Neural progenitor cell (in vitro differentiated cells): Measurements from ENCODE around the gene COL25A1. TPM values are rescaled to one million over a fixed set of nuclear protein-coding genes. Genes with fewer than 3 reads are reported as not detected.
A peak's percentile ranks its signal among the peaks of the same experiment; 100 is the strongest.

Experiments used
- DNase-seq: peaks from one replicate; pipeline ENCODE4 v3.0.0-alpha.2; 2016; ENCODE audit warnings: low spot score
- H2AFZ ChIP-seq: fragments of 200-600 bp; sonication (generic); replicated peaks from 2 replicates; pipeline ENCODE4 v1.6.1; 2016; ENCODE audit warnings: antibody characterized with exemption
- H3F3A ChIP-seq: fragments of 200-600 bp; sonication (generic); 2 replicates; pipeline ENCODE4 v1.6.1; 2016; ENCODE audit warnings: antibody characterized with exemption, low read depth
- H3K27ac ChIP-seq: fragments of 200-600 bp; sonication (generic); 2 replicates; pipeline ENCODE4 v1.5.1; 2016; ENCODE audit warnings: mild to moderate bottlenecking
- H3K27me3 ChIP-seq: fragments of 200-600 bp; sonication (generic); 2 replicates; pipeline ENCODE4 v1.6.1; 2016; ENCODE audit warnings: mild to moderate bottlenecking, moderate library complexity
- H3K36me3 ChIP-seq: fragments of 200-600 bp; sonication (generic); 2 replicates; pipeline ENCODE4 v1.5.1; 2016
- H3K4me1 ChIP-seq: fragments of 200-600 bp; sonication (generic); 2 replicates; pipeline ENCODE4 v1.6.1; 2016; ENCODE audit warnings: mixed run types
- H3K4me2 ChIP-seq: fragments of 200-600 bp; sonication (generic); 2 replicates; pipeline ENCODE4 v1.6.1; 2016
- H3K4me3 ChIP-seq: fragments of 200-600 bp; sonication (generic); 2 replicates; pipeline ENCODE4 v1.5.1; 2016
- H3K79me2 ChIP-seq: fragments of 200-600 bp; sonication (generic); 2 replicates; pipeline ENCODE4 v1.6.1; 2016; ENCODE audit warnings: low read depth
- H3K9ac ChIP-seq: fragments of 200-600 bp; sonication (generic); 2 replicates; pipeline ENCODE4 v1.6.1; 2016
- H3K9me3 ChIP-seq: fragments of 200-600 bp; sonication (generic); 2 replicates; pipeline ENCODE4 v1.5.1; 2016; ENCODE audit warnings: low read depth
- H4K20me1 ChIP-seq: fragments of 200-600 bp; sonication (generic); 2 replicates; pipeline ENCODE4 v1.6.1; 2016; ENCODE audit warnings: low read depth
- H3K27ac Mint-ChIP-seq: 3 replicates; pipeline ENCODE4 v1.8.0; 2021; ENCODE audit warnings: mixed read lengths
- H3K27me3 Mint-ChIP-seq: 2 replicates; pipeline ENCODE4 v1.8.0; 2022; ENCODE audit warnings: low read depth, mild to moderate bottlenecking, inconsistent platforms, moderate library complexity, mixed read lengths; ENCODE audit not compliant: insufficient read depth
- H3K36me3 Mint-ChIP-seq: 3 replicates; pipeline ENCODE4 v1.8.0; 2021; ENCODE audit warnings: mixed read lengths
- H3K4me1 Mint-ChIP-seq: 3 replicates; pipeline ENCODE4 v1.8.0; 2021; ENCODE audit warnings: mixed read lengths
- H3K4me3 Mint-ChIP-seq: 3 replicates; pipeline ENCODE4 v1.8.0; 2021; ENCODE audit warnings: mild to moderate bottlenecking, moderate library complexity, mixed read lengths
- H3K9me3 Mint-ChIP-seq: 3 replicates; pipeline ENCODE4 v1.8.0; 2020; ENCODE audit warnings: mixed read lengths
- EZH2 ChIP-seq: fragments of 200-600 bp; sonication (generic); IDR thresholded peaks from 2 replicates; pipeline ENCODE4 v1.6.1; 2017; ENCODE audit warnings: antibody characterized with exemption, mild to moderate bottlenecking, moderate library complexity
- EZH2phosphoT487 ChIP-seq: fragments of 200-600 bp; sonication (generic); IDR thresholded peaks from 2 replicates; pipeline ENCODE4 v1.6.1; 2017; ENCODE audit warnings: antibody characterized with exemption
- total RNA-seq: library from RNA; depleted of rRNA; stranded (reverse); fragments of >200 nt; gene quantifications from 2 replicates; pipeline ENCODE4 v1.2.3, GENCODE V29; 2015; ENCODE audit warnings: low replicate concordance
- TF ChIP-seq, protein P1 (sequence below): fragments of 200-600 bp; sonication (generic); IDR thresholded peaks from 2 replicates; pipeline ENCODE4 v1.5.1; 2017; ENCODE audit warnings: antibody characterized with exemption, mild to moderate bottlenecking

The COL25A1 gene
- total RNA-seq, 1 donor from 2014 or later, result 1.3 TPM

DNA sequence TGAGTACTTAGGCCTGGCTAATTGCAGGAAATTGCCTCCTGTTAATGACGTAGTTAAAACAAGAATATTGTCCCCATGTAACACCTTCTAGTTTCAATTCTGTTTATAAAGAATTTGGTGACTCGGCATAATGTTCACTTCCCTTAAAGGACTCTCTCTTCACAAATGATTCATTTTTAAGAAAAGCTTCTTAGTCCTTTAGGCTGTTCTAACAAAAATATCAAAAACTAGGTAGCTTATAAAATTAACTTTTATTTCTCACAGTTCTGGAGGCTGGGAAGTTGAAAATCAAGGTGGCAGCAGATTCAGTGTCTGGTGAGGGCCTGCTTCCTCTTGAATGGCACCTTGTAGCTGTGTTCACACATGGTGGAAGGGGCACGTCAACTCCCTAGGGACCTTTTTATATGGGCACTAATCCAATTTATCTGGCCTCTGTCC is 23.8 kb downstream of the COL25A1 start:
- H3K9ac ChIP-seq, result no peak overlapping the region
- H3K36me3 Mint-ChIP-seq, result no peaks in the 10 kb centered on the region

DNA sequence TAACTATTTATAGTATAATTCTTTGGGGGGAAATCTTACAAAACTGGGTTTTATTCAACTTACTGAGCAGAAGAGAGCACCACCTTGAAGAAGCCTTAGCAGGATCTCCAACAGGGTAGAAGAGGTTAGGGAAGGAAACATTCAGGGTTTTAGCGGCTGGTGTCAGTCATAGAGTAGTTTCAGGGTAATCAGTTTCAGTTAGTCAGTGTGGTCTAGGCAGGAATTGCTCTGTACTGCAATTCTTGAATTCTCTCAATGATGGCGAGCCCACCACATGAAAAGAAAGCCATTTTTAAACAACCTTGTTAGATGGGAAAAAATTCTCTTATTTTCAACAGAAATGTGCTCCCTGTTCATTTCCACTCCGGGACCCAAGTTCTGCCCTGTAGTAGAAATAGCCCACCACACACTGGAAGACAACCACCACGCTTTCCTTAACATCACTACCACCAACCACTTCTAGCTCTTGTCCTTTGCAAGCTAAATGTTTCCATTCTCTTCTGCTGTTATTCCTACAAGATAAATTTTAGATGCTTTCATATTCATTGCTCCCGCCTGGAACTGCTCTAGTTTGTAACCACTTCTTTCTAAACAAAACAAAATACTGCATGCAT is 25.9 kb downstream of the COL25A1 start:
- Histone ChIP-seq H3K4me3 (no peak overlapping the region), H2AFZ (no peak overlapping the region), H3F3A (no peaks in the 10 kb centered on the region), H3K79me2 (no peaks in the 10 kb centered on the region), H3K27ac (no peak overlapping the region), H3K4me2 (no peak overlapping the region), H3K9ac (no peak overlapping the region), H3K27me3 (no peaks in the 10 kb centered on the region), H3K4me1 (peaks cover 12% of the 10 kb centered on the region), H3K36me3 (no peaks in the 10 kb centered on the region), H4K20me1 (no peaks in the 10 kb centered on the region), H3K9me3 (no peaks in the 10 kb centered on the region)
- H3K27me3 Mint-ChIP-seq, result peaks cover 4% of the 10 kb centered on the region
- no peaks in the 10 kb centered on the region for H3K9me3 Mint-ChIP-seq
- DNase-seq, result no peak
- no peak overlapping the region for H3K4me3 Mint-ChIP-seq
- peaks cover 12% of the 10 kb centered on the region for H3K4me1 Mint-ChIP-seq
- H3K36me3 Mint-ChIP-seq, result no peaks in the 10 kb centered on the region
- no peak overlapping the region for H3K27ac Mint-ChIP-seq
- no peak for TF ChIP-seq EZH2phosphoT487
- TF ChIP-seq, protein P1, sequence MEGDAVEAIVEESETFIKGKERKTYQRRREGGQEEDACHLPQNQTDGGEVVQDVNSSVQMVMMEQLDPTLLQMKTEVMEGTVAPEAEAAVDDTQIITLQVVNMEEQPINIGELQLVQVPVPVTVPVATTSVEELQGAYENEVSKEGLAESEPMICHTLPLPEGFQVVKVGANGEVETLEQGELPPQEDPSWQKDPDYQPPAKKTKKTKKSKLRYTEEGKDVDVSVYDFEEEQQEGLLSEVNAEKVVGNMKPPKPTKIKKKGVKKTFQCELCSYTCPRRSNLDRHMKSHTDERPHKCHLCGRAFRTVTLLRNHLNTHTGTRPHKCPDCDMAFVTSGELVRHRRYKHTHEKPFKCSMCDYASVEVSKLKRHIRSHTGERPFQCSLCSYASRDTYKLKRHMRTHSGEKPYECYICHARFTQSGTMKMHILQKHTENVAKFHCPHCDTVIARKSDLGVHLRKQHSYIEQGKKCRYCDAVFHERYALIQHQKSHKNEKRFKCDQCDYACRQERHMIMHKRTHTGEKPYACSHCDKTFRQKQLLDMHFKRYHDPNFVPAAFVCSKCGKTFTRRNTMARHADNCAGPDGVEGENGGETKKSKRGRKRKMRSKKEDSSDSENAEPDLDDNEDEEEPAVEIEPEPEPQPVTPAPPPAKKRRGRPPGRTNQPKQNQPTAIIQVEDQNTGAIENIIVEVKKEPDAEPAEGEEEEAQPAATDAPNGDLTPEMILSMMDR, result no peak
- no peak for TF ChIP-seq EZH2

More for the DNA sequence above, 23.8 kb downstream of the COL25A1 start:
- Histone ChIP-seq H3K4me2 (no peak overlapping the region), H4K20me1 (no peaks in the 10 kb centered on the region), H3K4me3 (no peak overlapping the region), H3K27me3 (no peaks in the 10 kb centered on the region), H3K79me2 (no peaks in the 10 kb centered on the region), H2AFZ (no peak overlapping the region), H3F3A (no peaks in the 10 kb centered on the region), H3K27ac (no peak overlapping the region), H3K36me3 (no peaks in the 10 kb centered on the region), H3K4me1 (peaks cover 12% of the 10 kb centered on the region), H3K9me3 (no peaks in the 10 kb centered on the region)
- TF ChIP-seq, protein P1, result no peak
- TF ChIP-seq EZH2phosphoT487 (no peak), EZH2 (no peak)
- DNase-seq, result no peak
- Mint-ChIP-seq H3K27ac (no peak overlapping the region), H3K27me3 (peaks cover 4% of the 10 kb centered on the region), H3K4me3 (no peak overlapping the region), H3K9me3 (no peaks in the 10 kb centered on the region), H3K4me1 (peaks cover 12% of the 10 kb centered on the region)

DNA sequence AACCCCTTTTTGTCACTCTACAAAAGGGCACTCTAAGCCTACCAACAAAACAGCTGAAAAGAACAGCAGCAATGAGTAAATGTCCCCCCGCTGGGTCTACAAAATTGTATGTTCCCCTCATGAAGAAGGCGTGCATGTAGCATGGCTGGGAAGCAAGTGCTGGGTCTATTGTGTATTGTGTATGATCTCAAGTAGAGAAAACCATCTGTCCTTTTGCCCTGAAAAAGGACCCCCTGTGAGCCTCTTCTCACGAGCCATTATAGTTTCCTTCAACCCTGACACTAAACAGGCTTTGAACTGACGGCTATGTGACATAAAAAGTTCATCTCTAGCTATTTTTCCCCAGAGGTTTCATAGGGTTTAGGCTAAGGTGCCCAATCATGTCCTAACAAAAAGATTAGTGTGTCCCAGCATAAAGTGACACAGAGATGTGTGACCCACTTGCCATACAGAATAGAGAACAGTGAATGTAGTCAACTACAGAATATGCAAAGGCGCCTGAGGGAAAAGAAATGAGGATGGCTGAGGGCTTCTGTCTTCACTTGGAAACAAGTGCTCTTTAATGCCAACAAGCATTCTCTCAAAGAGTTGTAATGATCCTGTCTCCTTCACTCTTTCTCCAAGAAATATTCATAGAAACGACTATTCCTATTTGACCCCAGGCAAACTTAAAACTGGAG is 27.3 kb downstream of the COL25A1 start:
- H3K4me2 ChIP-seq, result no peak overlapping the region
- no peak for TF ChIP-seq EZH2phosphoT487
- TF ChIP-seq, protein P1, result no peak
- no peak for TF ChIP-seq EZH2
- no peaks in the 10 kb centered on the region for H3K36me3 ChIP-seq
- Mint-ChIP-seq H3K27ac (no peak overlapping the region), H3K9me3 (no peaks in the 10 kb centered on the region), H3K36me3 (no peaks in the 10 kb centered on the region), H3K4me1 (peaks cover 12% of the 10 kb centered on the region), H3K4me3 (no peak overlapping the region), H3K27me3 (peaks cover 4% of the 10 kb centered on the region)
- H3F3A ChIP-seq, result no peaks in the 10 kb centered on the region
- no peaks in the 10 kb centered on the region for H3K9me3 ChIP-seq
- H3K9ac ChIP-seq, result no peak overlapping the region
- H3K79me2 ChIP-seq, result no peaks in the 10 kb centered on the region
- H3K27me3 ChIP-seq, result no peaks in the 10 kb centered on the region
- peaks cover 12% of the 10 kb centered on the region for H3K4me1 ChIP-seq
- no peak overlapping the region for H2AFZ ChIP-seq
- DNase-seq, result peak; percentile 42
- no peak overlapping the region for H3K27ac ChIP-seq
- no peaks in the 10 kb centered on the region for H4K20me1 ChIP-seq
- no peak overlapping the region for H3K4me3 ChIP-seq
